ENCODE data around the gene GPD2.

The GPD2 gene

DNA sequence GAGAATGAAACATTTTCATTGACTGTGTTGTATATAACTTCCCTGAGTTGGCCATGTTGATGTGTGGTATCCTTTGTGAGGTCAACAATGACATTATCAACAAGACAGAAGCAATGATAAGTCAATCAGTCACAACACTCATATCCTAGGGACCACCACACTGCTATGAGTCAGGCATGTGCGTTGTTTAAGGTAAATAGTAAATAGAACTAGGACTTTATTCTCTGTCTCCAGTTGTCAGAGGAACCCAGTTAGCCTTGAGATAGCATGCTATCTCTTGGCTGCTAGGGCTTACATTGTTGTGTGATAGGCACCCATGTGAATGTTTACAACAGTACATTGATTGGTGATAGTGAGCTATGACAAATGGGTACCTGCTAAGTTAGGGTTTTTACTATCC, 37.3 kb downstream of the GPD2 start:
- H3K4me3 ChIP-seq (ENCODE audit: low read depth, low read length) = no peak overlapping the region
- no peak for DNase-seq (ENCODE audit: low read depth)
- TF ChIP-seq, protein P1, sequence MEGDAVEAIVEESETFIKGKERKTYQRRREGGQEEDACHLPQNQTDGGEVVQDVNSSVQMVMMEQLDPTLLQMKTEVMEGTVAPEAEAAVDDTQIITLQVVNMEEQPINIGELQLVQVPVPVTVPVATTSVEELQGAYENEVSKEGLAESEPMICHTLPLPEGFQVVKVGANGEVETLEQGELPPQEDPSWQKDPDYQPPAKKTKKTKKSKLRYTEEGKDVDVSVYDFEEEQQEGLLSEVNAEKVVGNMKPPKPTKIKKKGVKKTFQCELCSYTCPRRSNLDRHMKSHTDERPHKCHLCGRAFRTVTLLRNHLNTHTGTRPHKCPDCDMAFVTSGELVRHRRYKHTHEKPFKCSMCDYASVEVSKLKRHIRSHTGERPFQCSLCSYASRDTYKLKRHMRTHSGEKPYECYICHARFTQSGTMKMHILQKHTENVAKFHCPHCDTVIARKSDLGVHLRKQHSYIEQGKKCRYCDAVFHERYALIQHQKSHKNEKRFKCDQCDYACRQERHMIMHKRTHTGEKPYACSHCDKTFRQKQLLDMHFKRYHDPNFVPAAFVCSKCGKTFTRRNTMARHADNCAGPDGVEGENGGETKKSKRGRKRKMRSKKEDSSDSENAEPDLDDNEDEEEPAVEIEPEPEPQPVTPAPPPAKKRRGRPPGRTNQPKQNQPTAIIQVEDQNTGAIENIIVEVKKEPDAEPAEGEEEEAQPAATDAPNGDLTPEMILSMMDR (conservative IDR thresholded peaks at IDR 0.05; ENCODE audit: low read depth, low read length) = no peak

DNA sequence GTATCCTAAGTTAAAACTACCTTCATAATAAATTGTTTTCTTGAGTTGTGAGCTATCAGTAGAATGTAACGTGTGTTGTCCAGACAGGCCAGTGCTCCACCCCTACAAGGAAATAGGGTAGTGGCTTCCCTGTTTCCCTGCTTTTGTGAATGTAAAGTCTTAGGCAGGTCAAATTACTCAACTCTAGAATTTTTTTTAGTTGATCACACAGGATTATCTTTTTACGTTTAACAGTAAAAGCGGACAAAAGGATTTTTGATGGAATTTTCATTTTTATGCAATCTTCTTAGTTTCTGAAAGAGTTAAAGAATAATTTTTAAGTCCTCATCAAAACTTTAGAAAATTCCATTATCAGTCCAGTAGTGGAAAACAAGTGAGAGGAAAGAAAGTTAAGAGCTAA, 38.2 kb downstream of the GPD2 start:
- DNase-seq (ENCODE audit: low read depth) = no peak
- H3K4me3 ChIP-seq (ENCODE audit: low read depth, low read length) = no peak overlapping the region
- TF ChIP-seq, protein P1 (conservative IDR thresholded peaks at IDR 0.05; ENCODE audit: low read depth, low read length) = no peak

DNA sequence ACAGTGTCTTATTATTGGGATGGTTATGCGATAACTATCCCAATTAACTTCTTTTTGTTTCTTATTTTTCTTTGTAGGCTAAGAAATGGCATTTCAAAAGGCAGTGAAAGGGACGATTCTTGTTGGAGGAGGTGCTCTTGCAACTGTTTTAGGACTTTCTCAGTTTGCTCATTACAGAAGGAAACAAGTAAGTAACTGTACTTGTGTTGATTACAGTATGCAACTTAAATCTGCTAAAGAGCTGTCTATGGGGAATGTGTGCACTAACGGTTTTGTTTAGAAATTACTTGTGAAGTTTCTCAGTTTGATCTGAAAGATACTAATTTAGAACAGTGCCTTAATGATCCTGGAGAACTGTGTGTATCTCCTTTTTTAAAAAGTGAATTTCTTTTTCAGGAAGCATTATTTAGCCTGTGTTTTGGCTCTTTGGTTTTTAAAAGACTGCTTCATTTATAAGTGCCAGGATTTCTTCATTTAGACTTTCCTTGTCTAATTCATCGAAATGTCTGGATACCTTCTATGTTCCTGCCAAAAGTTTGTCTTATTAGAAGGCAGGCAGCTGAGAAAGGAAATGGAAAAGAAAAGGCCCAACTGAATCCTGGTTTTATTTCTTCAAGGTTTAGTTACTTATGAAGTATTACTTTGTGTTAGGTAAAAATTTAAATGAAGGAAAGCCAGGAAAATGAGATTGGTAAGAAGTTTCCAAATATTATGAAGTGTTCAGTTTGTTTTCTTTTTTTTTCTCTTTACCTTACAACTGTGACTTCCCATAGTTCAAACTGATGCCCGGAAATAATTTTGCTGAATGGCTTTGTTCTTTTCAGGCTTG, 40.1 kb downstream of the GPD2 start:
- no peak for DNase-seq (ENCODE audit: low read depth)
- TF ChIP-seq, protein P1 (conservative IDR thresholded peaks at IDR 0.05; ENCODE audit: low read depth, low read length) = no peak
- H3K4me3 ChIP-seq (ENCODE audit: low read depth, low read length) = no peak overlapping the region

DNA sequence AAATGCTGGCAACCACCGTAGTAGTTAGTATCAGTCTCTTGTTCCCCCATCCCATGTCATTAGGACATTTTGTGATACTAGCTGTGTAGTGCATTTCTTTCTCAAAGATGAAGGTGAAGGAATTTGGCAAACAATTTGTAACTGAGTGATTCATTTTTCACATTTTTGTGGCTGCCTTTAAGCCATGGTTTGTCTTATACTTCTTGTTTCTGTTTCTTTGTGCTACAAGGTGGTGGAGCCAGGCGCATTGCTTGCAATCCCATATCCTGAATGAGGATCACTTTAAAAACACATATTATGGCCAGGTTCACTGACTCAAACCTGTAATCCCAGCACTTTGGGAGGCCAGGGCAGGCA, 40.6 kb downstream of the GPD2 start:
- peak; percentile 88 for DNase-seq (ENCODE audit: low read depth)
- no peak overlapping the region for H3K4me3 ChIP-seq (ENCODE audit: low read depth, low read length)
- TF ChIP-seq, protein P1 (conservative IDR thresholded peaks at IDR 0.05; ENCODE audit: low read depth, low read length) = no peak

DNA sequence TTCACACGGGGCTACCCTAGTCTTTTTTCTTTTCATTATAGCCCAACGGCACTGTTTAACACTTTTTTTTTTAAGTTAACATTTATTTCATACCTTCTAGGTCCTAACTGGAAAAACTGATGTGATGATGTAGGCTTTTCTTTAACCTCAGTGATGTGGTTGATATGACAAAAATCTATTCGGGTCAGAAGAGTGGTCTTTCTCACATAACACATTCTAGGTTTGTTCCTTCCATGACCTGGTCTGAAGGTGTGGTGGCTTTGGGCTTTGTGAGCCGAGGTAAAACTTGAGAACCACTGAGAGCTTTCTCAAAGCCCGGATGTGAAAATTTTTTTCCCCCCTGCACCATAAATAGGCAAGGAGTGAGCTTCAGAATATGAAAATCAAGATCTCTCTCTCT, 44.2 kb downstream of the GPD2 start:
- H3K4me3 ChIP-seq (ENCODE audit: low read depth, low read length) = no peak overlapping the region
- DNase-seq (ENCODE audit: low read depth) = no peak
- TF ChIP-seq, protein P1 (conservative IDR thresholded peaks at IDR 0.05; ENCODE audit: low read depth, low read length) = no peak

DNA sequence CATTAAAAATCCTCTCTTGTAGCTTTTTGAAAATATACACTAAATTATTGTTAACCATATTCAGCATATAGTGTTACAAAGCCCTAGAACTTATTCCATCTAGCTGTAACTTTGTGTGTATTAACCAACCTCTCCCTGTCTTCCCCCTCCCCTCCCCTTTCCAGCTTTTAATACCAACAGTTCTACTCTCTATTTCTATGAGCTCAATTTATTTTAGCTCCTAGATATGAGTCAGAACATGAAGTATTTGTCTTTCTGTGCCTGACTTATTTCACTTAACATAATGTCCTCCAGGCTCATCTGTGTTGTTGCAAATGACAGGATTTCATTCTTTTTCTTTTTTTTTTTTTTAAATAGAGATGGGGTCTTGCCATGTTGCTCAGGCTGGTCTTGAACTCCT, 45.1 kb downstream of the GPD2 start:
- TF ChIP-seq, protein P1 (conservative IDR thresholded peaks at IDR 0.05; ENCODE audit: low read depth, low read length) = no peak
- no peak for DNase-seq (ENCODE audit: low read depth)
- H3K4me3 ChIP-seq (ENCODE audit: low read depth, low read length) = no peak overlapping the region

DNA sequence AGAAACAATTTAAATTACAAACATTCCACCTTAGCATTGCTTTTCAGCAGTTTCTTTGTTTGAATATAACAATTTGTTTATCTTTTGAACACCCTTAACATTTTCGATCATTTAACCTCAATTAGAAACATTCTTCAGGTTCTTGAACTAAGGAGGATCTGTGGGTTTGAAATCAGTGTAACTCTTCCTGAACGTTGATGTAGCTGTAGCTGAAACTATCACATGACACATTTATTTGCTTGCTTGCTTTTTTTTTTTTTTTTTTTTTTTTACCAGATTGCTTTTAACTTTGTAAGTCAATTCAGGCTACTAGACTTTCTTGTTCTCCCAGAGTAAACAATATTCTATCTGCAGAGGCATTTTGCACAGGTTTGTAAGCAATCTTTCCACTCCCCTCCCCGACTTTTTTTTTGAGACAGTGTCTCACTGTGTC, 47.6 kb downstream of the GPD2 start:
- H3K4me3 ChIP-seq (ENCODE audit: low read depth, low read length) = no peak overlapping the region
- TF ChIP-seq, protein P1 (conservative IDR thresholded peaks at IDR 0.05; ENCODE audit: low read depth, low read length) = no peak
- DNase-seq (ENCODE audit: low read depth) = peak; percentile 53
